ENCODE data around the gene TMEM219. TPM values are rescaled to one million over a fixed set of nuclear protein-coding genes. Genes with fewer than 3 reads are reported as not detected.

Gene TMEM219
- total RNA-seq, 1 donor from 2014 or later = 35.0 TPM

Other genes with a start within 250 kb of the TMEM219 start
- 1.0 TPM for gene C16orf54, start 216.1 kb upstream of the TMEM219 start, total RNA-seq
- not detected for gene ZG16, start 183.8 kb upstream of the TMEM219 start, total RNA-seq
- gene KIF22, start 171.3 kb upstream of the TMEM219 start, total RNA-seq = 33.4 TPM
- gene MAZ, start 155.6 kb upstream of the TMEM219 start, total RNA-seq = 141 TPM
- gene PRRT2, start 149.9 kb upstream of the TMEM219 start, total RNA-seq = 0.52 TPM
- 8.9 TPM for gene PAGR1, start 145.9 kb upstream of the TMEM219 start, total RNA-seq
- gene MVP, start 141.6 kb upstream of the TMEM219 start, total RNA-seq = 28.2 TPM
- 24.5 TPM for gene CDIPT, start 98.9 kb upstream of the TMEM219 start, total RNA-seq
- gene SEZ6L2, start 62.5 kb upstream of the TMEM219 start, total RNA-seq = 2.1 TPM
- not detected for gene ASPHD1, start 61.6 kb upstream of the TMEM219 start, total RNA-seq
- 4.2 TPM for gene KCTD13, start 35.9 kb upstream of the TMEM219 start, total RNA-seq
- gene TAOK2, start 11.8 kb downstream of the TMEM219 start, total RNA-seq = 35.0 TPM
- 9.4 TPM for gene HIRIP3, start 33.5 kb downstream of the TMEM219 start, total RNA-seq
- gene INO80E, start 34.2 kb downstream of the TMEM219 start, total RNA-seq = 12.5 TPM
- gene DOC2A, start 48.9 kb downstream of the TMEM219 start, total RNA-seq = 0.52 TPM
- gene C16orf92, start 61.1 kb downstream of the TMEM219 start, total RNA-seq = not detected
- gene TLCD3B, start 69.2 kb downstream of the TMEM219 start, total RNA-seq = 0.52 TPM
- gene ALDOA, start 103.7 kb downstream of the TMEM219 start, total RNA-seq = 1,497 TPM
- 72.0 TPM for gene PPP4C, start 113.9 kb downstream of the TMEM219 start, total RNA-seq
- not detected for gene TBX6, start 129.8 kb downstream of the TMEM219 start, total RNA-seq
- gene YPEL3, start 134.1 kb downstream of the TMEM219 start, total RNA-seq = 14.1 TPM
- gene GDPD3, start 151.5 kb downstream of the TMEM219 start, total RNA-seq = 0.52 TPM
- gene MAPK3, start 161.1 kb downstream of the TMEM219 start, total RNA-seq = 14.6 TPM
- gene CORO1A, start 221.5 kb downstream of the TMEM219 start, total RNA-seq = 8.4 TPM
- 23.5 TPM for gene BOLA2B, start 231.6 kb downstream of the TMEM219 start, total RNA-seq
- 11.0 TPM for gene SLX1A, start 231.8 kb downstream of the TMEM219 start, total RNA-seq
- 1.6 TPM for gene SULT1A3, start 237.2 kb downstream of the TMEM219 start, total RNA-seq

Data from skeletal muscle tissue (tissue), 1 donor.